Small intestine (tissue), 7 donors: ENCODE results near the gene LIFR. TPM values are rescaled to one million over a fixed set of nuclear protein-coding genes. Genes with fewer than 3 reads are reported as not detected.

Experiments used
- DNase-seq, 2 donors: peaks; one replicate each; pipeline versions ENCODE4 v3.0.0 to v3.0.0-alpha.2; 2013
- FAIRE-seq: peaks from 2 replicates; lab custom pipeline; 2012; peaks lifted over from hg19 to GRCh38; lab: Jason Lieb, UNC
- H3K27ac ChIP-seq, 3 donors: one replicate each; pipeline ENCODE4 v1.5.1; 2013; ENCODE audit warnings: low read length in 2 of 3, mild to moderate bottlenecking in 2 of 3, control low read depth in 1 of 3, inconsistent platforms in 1 of 3, low read depth in 1 of 3, moderate library complexity in 1 of 3
- H3K27me3 ChIP-seq, 3 donors: one replicate each; pipeline ENCODE4 v1.6.1; 2013; ENCODE audit warnings: low read length in 3 of 3, inconsistent platforms in 1 of 3; ENCODE audit not compliant: control insufficient read depth in 3 of 3, insufficient read depth in 3 of 3
- H3K36me3 ChIP-seq, 3 donors: one replicate each; pipeline ENCODE4 v1.6.1; 2013; ENCODE audit warnings: low read length in 3 of 3, inconsistent platforms in 1 of 3, low read depth in 1 of 3, mild to moderate bottlenecking in 1 of 3, moderate library complexity in 1 of 3; ENCODE audit not compliant: control insufficient read depth in 3 of 3, insufficient read depth in 2 of 3
- H3K4me1 ChIP-seq, 3 donors: one replicate each; pipeline ENCODE4 v1.6.1; 2013; ENCODE audit warnings: low read length in 2 of 3, inconsistent platforms in 1 of 3, low read depth in 1 of 3, mild to moderate bottlenecking in 1 of 3, moderate library complexity in 1 of 3; ENCODE audit not compliant: control insufficient read depth in 3 of 3, insufficient read depth in 2 of 3
- H3K4me3 ChIP-seq, 3 donors: one replicate each; pipeline ENCODE4 v1.5.1; 2013; ENCODE audit warnings: low read length in 3 of 3, control low read depth in 1 of 3, inconsistent platforms in 1 of 3, low read depth in 1 of 3, mild to moderate bottlenecking in 1 of 3, moderate library complexity in 1 of 3
- H3K9me3 ChIP-seq, 2 donors: one replicate each; pipeline ENCODE4 v1.6.1; 2013; ENCODE audit warnings: low read depth in 1 of 2, low read length in 1 of 2; ENCODE audit not compliant: control insufficient read depth in 2 of 2, insufficient read depth in 1 of 2
- WGBS, 3 donors: extraction: QIAGEN DNeasy Blood & Tissue Kit; methylation state at CpG; one replicate each; pipeline ENCODE4 v1.1.7; 2013; 5-methylcytosine and 5-hydroxymethylcytosine counted together
- polyA plus RNA-seq, 4 donors: library from polyadenylated mRNA; stranded (reverse) in 3 of 4; unstranded in 1 of 4; fragments of 200-250 nt in 3 of 4; fragments of 120-200 nt in 1 of 4; gene quantifications; one replicate each; pipeline versions ENCODE4 v1.2.1 to v1.2.3, GENCODE V29; 2013
- donor health status: healthy with polysubstance abuse.
- donor health status: control.
- donor health status: control.
- donor health status: Bipolar disorder and iron deficiency.
- donor health status: healthy.

Gene LIFR
- polyA plus RNA-seq, 4 donors: 0.67 to 28.6 (median 7.0) TPM

GRCh38 chr5:38450627-38451026 is 105.8 kb downstream of the LIFR start:
- DNase-seq (no peak), FAIRE-seq (no peak)
- no peak overlapping the region for H3K4me3 ChIP-seq
- H3K27me3 ChIP-seq: peaks cover 0 to 18% (median 6%) of the 10 kb centered on the region in 3 donors
- H3K9me3 ChIP-seq: no peaks in the 10 kb centered on the region
- H3K4me1 ChIP-seq: no peaks in the 10 kb centered on the region
- no peak overlapping the region for H3K27ac ChIP-seq
- H3K36me3 ChIP-seq: no peaks in the 10 kb centered on the region
- 79 to 83% (median 80%) methylated on average over 6 of the region's 6 CpGs for WGBS, 3 donors

GRCh38 chr5:38448568-38449350 is 107.7 kb downstream of the LIFR start:
- Histone ChIP-seq H3K4me3 (no peak overlapping the region), H3K9me3 (no peaks in the 10 kb centered on the region), H3K4me1 (no peaks in the 10 kb centered on the region), H3K27me3 (peaks cover 0 to 14% (median 6%) of the 10 kb centered on the region in 3 donors), H3K27ac (no peak overlapping the region), H3K36me3 (no peaks in the 10 kb centered on the region)
- WGBS, 3 donors: 67 to 76% (median 71%) methylated on average over 9 of the region's 9 CpGs
- DNase-seq (no peak), FAIRE-seq (no peak)

- H3K4me3 ChIP-seq: no peak overlapping the region
- WGBS, 3 donors: 42 to 81% (median 68%) methylated on average over 5 of the region's 5 CpGs
- H3K27me3 ChIP-seq: peaks cover 0 to 17% (median 6%) of the 10 kb centered on the region in 3 donors
- DNase-seq (no peak), FAIRE-seq (no peak)
- no peaks in the 10 kb centered on the region for H3K36me3 ChIP-seq
- peak overlapping the region in 1 of 3 donors; percentile 3 for H3K27ac ChIP-seq
- H3K4me1 ChIP-seq: no peaks in the 10 kb centered on the region
- no peaks in the 10 kb centered on the region for H3K9me3 ChIP-seq
These were observed 108.7 kb downstream of the LIFR start for GRCh38 chr5:38447786-38448185.

GRCh38 chr5:38447056-38447455 is 109.4 kb downstream of the LIFR start:
- Histone ChIP-seq H3K27ac (no peak overlapping the region), H3K36me3 (no peaks in the 10 kb centered on the region), H3K9me3 (no peaks in the 10 kb centered on the region), H3K27me3 (peaks cover 0 to 12% (median 4%) of the 10 kb centered on the region in 3 donors), H3K4me1 (no peaks in the 10 kb centered on the region), H3K4me3 (no peak overlapping the region)
- no peak for DNase-seq
- 77 to 84% (median 78%) methylated on average over 2 of the region's 2 CpGs for WGBS, 3 donors
- FAIRE-seq: no peak

GRCh38 chr5:38446029-38446522 is 110.4 kb downstream of the LIFR start:
- DNase-seq (no peak), FAIRE-seq (no peak)
- Histone ChIP-seq H3K9me3 (no peaks in the 10 kb centered on the region), H3K27ac (no peak overlapping the region), H3K27me3 (peaks cover 0 to 12% (median 4%) of the 10 kb centered on the region in 3 donors), H3K36me3 (no peaks in the 10 kb centered on the region), H3K4me3 (no peak overlapping the region), H3K4me1 (no peaks in the 10 kb centered on the region)
- WGBS, 3 donors: 76 to 86% (median 80%) methylated on average over 21 of the region's 21 CpGs

- Histone ChIP-seq H3K9me3 (no peaks in the 10 kb centered on the region), H3K4me1 (no peaks in the 10 kb centered on the region), H3K27ac (no peak overlapping the region), H3K36me3 (no peaks in the 10 kb centered on the region), H3K27me3 (peaks cover 0 to 12% (median 4%) of the 10 kb centered on the region in 3 donors), H3K4me3 (no peak overlapping the region)
- FAIRE-seq (no peak), DNase-seq (no peak)
- 70 to 76% (median 73%) methylated on average over 23 to 24 of the region's 24 CpGs for WGBS, 3 donors
These were observed 110.9 kb downstream of the LIFR start for GRCh38 chr5:38445374-38446028.

GRCh38 chr5:38443390-38443789 is 113.1 kb downstream of the LIFR start:
- Histone ChIP-seq H3K4me1 (no peaks in the 10 kb centered on the region), H3K27me3 (peaks cover 0 to 10% (median 0%) of the 10 kb centered on the region in 3 donors), H3K9me3 (no peaks in the 10 kb centered on the region), H3K36me3 (no peaks in the 10 kb centered on the region), H3K4me3 (no peak overlapping the region), H3K27ac (no peak overlapping the region)
- FAIRE-seq (no peak), DNase-seq (no peak)
- 60 to 82% (median 74%) methylated on average over 7 of the region's 7 CpGs for WGBS, 3 donors

GRCh38 chr5:38442247-38442573 is 114.2 kb downstream of the LIFR start:
- DNase-seq (no peak), FAIRE-seq (peak; percentile 98)
- Histone ChIP-seq H3K36me3 (no peaks in the 10 kb centered on the region), H3K4me1 (no peaks in the 10 kb centered on the region), H3K4me3 (no peak overlapping the region), H3K27me3 (peaks cover 0 to 6% (median 0%) of the 10 kb centered on the region in 3 donors), H3K27ac (no peak overlapping the region), H3K9me3 (no peaks in the 10 kb centered on the region)
- 88 to 91% (median 88%) methylated on average over 2 of the region's 2 CpGs for whole genome bisulfite sequencing, 3 donors
